ENCODE data around the gene RASL11A.
"Not testable (repeated sequence)": the region's sequence is repeated elsewhere in the genome, so short reads cannot be mapped to it uniquely, and the experiment has no call there.

The RASL11A gene

DNA sequence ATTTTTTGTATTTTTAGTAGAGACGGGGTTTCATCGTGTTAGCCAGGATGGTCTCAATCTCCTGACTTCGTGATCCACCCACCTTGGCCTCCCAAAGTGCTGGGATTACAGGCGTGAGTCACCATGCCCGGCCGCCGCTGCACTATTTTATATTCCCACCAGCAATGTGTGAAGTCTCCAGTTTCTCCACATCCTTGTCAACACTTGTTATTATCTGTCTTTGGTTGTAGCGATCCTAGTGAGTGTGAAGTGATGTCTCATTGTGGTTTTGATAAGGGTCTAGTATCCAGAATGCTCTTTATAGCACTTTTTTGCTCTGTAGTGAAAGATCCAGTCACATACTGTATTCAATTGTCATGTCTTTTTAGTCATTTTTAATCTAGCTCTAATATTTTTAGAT is 21.3 kb downstream of the RASL11A start:
- not testable (repeated sequence) for H3K27me3 ChIP-seq (ENCODE audit: control insufficient read depth, insufficient read depth, low read length); H3K4me1 ChIP-seq (ENCODE audit: control insufficient read depth, insufficient read depth, low read length); H3K4me3 ChIP-seq (ENCODE audit: low read length); H3K9ac ChIP-seq (ENCODE audit: low read length); H3K36me3 ChIP-seq (ENCODE audit: control insufficient read depth, insufficient read depth, low read length); H3K9me3 ChIP-seq (ENCODE audit: control insufficient read depth, low read length)

DNA sequence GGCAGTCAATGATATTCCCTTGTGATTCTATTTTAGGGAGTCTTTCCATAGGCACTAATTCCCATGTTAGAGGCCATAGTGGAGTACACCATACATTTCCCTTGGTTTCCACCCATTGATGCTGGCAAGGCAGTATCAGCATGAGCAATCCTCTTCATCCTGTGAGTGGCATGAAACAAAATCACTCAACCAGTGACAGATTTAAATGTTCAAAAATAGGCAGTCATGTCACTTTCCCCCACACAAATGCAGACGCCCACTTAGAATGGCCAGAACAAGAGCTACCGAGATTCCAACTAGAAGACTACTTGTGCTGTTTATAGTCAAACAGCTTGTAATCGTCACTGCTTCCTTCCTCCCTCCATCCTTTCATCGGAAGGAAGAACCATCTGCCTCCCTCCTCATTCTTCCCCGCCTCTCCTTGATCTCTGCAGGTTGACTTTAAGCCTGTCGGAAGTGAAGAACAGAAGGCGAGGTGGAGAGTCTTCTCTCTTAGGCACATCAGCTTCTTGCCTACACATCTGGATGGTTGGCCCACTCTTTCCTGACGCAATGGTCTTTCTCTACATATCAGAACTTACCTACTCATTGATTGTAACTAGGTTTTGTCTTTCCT is 22.6 kb downstream of the RASL11A start:
- Histone ChIP-seq H3K36me3 (ENCODE audit: control insufficient read depth, insufficient read depth, low read length) (no peaks in the 10 kb centered on the region), H3K4me3 (ENCODE audit: low read length) (no peak overlapping the region), H3K27me3 (ENCODE audit: control insufficient read depth, insufficient read depth, low read length) (peaks cover 8% of the 10 kb centered on the region), H3K9me3 (ENCODE audit: control insufficient read depth, low read length) (no peaks in the 10 kb centered on the region), H3K9ac (ENCODE audit: low read length) (no peak overlapping the region), H3K4me1 (ENCODE audit: control insufficient read depth, insufficient read depth, low read length) (no peaks in the 10 kb centered on the region)

DNA sequence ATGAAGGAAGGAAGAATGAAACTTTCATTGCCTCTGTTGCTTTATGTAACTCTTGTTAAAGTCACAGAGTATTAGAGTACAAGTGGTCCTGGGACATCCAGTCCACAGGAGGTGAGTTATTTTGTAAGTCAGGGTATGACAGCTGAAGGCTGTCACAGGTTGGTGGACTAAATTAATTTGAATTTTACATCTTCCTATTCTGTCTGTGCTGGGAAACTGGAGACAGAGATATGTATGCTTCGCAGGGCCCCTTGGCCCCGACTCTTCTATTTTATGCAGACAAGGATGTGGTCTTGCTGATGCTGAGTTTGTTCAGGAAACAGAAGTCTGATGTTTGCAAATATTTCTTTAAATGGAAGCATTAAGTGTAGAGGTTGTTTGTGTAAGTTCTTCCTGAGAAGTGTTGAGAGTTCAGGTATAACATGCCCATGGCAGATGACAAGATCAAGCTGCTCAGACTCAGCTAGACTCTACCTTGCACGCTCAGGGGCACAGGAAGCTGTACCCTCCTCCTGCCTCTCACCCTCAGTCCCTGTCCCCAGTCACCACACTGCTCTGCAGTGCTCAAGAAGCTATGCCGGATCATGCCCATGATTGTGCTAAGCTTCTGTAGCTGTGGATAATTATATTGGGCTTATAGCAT is 23.4 kb downstream of the RASL11A start:
- Histone ChIP-seq H3K9ac (ENCODE audit: low read length) (no peak overlapping the region), H3K36me3 (ENCODE audit: control insufficient read depth, insufficient read depth, low read length) (no peaks in the 10 kb centered on the region), H3K4me1 (ENCODE audit: control insufficient read depth, insufficient read depth, low read length) (no peaks in the 10 kb centered on the region), H3K4me3 (ENCODE audit: low read length) (no peak overlapping the region), H3K9me3 (ENCODE audit: control insufficient read depth, low read length) (no peaks in the 10 kb centered on the region), H3K27me3 (ENCODE audit: control insufficient read depth, insufficient read depth, low read length) (peaks cover 8% of the 10 kb centered on the region)

- Histone ChIP-seq H3K4me1 (ENCODE audit: control insufficient read depth, insufficient read depth, low read length) (no peaks in the 10 kb centered on the region), H3K36me3 (ENCODE audit: control insufficient read depth, insufficient read depth, low read length) (no peaks in the 10 kb centered on the region), H3K27me3 (ENCODE audit: control insufficient read depth, insufficient read depth, low read length) (peaks cover 8% of the 10 kb centered on the region), H3K9ac (ENCODE audit: low read length) (no peak overlapping the region), H3K9me3 (ENCODE audit: control insufficient read depth, low read length) (no peaks in the 10 kb centered on the region), H3K4me3 (ENCODE audit: low read length) (no peak overlapping the region)
Measured at GRCh38 chr13:27295096-27295495, 24.5 kb downstream of the RASL11A start.

GRCh38 chr13:27295660-27296059 is 25.0 kb downstream of the RASL11A start:
- Histone ChIP-seq H3K36me3 (ENCODE audit: control insufficient read depth, insufficient read depth, low read length) (no peaks in the 10 kb centered on the region), H3K27me3 (ENCODE audit: control insufficient read depth, insufficient read depth, low read length) (peaks cover 8% of the 10 kb centered on the region), H3K4me1 (ENCODE audit: control insufficient read depth, insufficient read depth, low read length) (no peaks in the 10 kb centered on the region), H3K9ac (ENCODE audit: low read length) (no peak overlapping the region), H3K9me3 (ENCODE audit: control insufficient read depth, low read length) (no peaks in the 10 kb centered on the region), H3K4me3 (ENCODE audit: low read length) (no peak overlapping the region)

DNA sequence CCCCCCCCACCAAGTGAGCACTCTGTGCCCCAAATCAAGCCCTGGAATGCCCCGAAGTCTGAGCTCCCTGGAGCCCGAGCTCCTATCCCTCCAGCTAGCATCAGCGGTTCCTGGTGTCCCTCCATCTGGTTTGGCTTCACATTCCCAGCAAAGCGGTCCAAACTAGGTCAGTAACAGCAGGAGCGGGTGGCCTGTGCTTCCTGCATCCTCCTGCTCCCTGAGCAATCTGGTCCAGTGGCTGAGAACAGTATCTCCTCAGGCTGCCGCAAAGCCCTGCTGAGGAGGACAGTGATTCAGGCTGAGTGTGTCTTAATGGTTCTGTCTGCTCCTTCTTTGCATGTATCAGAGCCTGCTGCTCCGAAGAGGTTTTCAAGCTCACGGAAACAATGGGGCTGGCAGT is 25.9 kb downstream of the RASL11A start:
- Histone ChIP-seq H3K9me3 (ENCODE audit: control insufficient read depth, low read length) (no peaks in the 10 kb centered on the region), H3K9ac (ENCODE audit: low read length) (no peak overlapping the region), H3K4me3 (ENCODE audit: low read length) (no peak overlapping the region), H3K4me1 (ENCODE audit: control insufficient read depth, insufficient read depth, low read length) (no peaks in the 10 kb centered on the region), H3K36me3 (ENCODE audit: control insufficient read depth, insufficient read depth, low read length) (no peaks in the 10 kb centered on the region), H3K27me3 (ENCODE audit: control insufficient read depth, insufficient read depth, low read length) (peaks cover 8% of the 10 kb centered on the region)

DNA sequence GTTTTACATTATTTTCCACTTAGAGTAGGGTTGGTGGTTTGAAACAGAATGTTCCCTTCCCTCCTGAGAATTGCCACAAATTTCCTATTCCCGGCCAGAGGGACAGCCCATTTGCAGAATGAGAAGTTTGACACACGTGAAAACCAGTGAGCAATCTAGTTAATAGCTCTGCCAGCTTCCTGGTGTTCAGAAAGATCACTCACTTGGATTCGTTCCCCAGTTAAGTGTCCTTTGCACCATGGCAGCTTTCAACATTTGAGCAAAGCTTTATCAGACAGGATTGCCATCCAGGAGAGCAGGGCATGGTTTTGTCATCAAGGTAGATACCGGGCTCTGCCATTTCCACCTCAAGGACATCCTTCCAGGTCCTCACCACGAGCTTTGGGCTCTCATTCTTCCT is 28.2 kb downstream of the RASL11A start:
- Histone ChIP-seq H3K36me3 (ENCODE audit: control insufficient read depth, insufficient read depth, low read length) (no peaks in the 10 kb centered on the region), H3K9me3 (ENCODE audit: control insufficient read depth, low read length) (no peaks in the 10 kb centered on the region), H3K9ac (ENCODE audit: low read length) (no peak overlapping the region), H3K4me3 (ENCODE audit: low read length) (no peak overlapping the region), H3K4me1 (ENCODE audit: control insufficient read depth, insufficient read depth, low read length) (no peaks in the 10 kb centered on the region), H3K27me3 (ENCODE audit: control insufficient read depth, insufficient read depth, low read length) (peaks cover 8% of the 10 kb centered on the region)

GRCh38 chr13:27300406-27300805 is 29.8 kb downstream of the RASL11A start:
- H3K9me3 ChIP-seq (ENCODE audit: control insufficient read depth, low read length); H3K4me3 ChIP-seq (ENCODE audit: low read length); H3K36me3 ChIP-seq (ENCODE audit: control insufficient read depth, insufficient read depth, low read length): not testable (repeated sequence)

GRCh38 chr13:27300941-27301586 is 30.4 kb downstream of the RASL11A start:
- no peaks in the 10 kb centered on the region for H3K9me3 ChIP-seq (ENCODE audit: control insufficient read depth, low read length)
- no peak overlapping the region for H3K4me3 ChIP-seq (ENCODE audit: low read length)
- peaks cover 8% of the 10 kb centered on the region for H3K27me3 ChIP-seq (ENCODE audit: control insufficient read depth, insufficient read depth, low read length)
- no peaks in the 10 kb centered on the region for H3K4me1 ChIP-seq (ENCODE audit: control insufficient read depth, insufficient read depth, low read length)
- no peaks in the 10 kb centered on the region for H3K36me3 ChIP-seq (ENCODE audit: control insufficient read depth, insufficient read depth, low read length)
- H3K9ac ChIP-seq (ENCODE audit: low read length), result no peak overlapping the region

More at GRCh38 chr13:27300406-27300805, 29.8 kb downstream of the RASL11A start:
- H3K9ac ChIP-seq (ENCODE audit: low read length); H3K4me1 ChIP-seq (ENCODE audit: control insufficient read depth, insufficient read depth, low read length); H3K27me3 ChIP-seq (ENCODE audit: control insufficient read depth, insufficient read depth, low read length): not testable (repeated sequence)

DNA sequence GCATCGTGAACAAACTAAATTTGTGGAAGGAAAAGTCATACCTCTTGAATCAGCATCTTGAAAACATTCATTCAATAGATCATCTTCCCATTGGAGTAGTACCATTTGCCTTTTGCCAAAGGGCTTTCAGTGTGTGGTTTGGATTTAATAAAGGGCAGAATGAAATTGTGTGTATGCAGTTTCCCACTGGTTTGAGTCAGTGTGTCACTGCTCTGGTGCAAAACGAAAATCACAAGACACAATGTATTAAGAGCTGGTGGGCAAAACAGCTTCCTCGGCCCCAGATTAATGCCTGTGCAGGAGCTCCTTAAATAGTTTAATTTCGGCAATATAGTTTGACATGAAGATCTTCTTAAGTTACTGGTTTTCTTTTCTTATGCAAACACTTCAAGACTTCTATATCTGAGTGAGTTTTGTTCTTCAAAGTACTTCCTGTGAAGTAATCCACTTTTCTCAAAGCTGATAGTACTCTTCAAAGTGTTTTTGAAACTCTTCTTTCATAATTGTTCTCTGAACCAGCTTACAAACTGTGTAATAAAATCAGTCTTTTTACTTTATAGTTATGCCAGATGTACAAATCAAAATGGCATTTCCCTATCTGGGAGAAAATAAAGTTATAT is 32.1 kb downstream of the RASL11A start:
- no peaks in the 10 kb centered on the region for H3K9me3 ChIP-seq (ENCODE audit: control insufficient read depth, low read length)
- no peak overlapping the region for H3K4me3 ChIP-seq (ENCODE audit: low read length)
- no peaks in the 10 kb centered on the region for H3K27me3 ChIP-seq (ENCODE audit: control insufficient read depth, insufficient read depth, low read length)
- no peaks in the 10 kb centered on the region for H3K36me3 ChIP-seq (ENCODE audit: control insufficient read depth, insufficient read depth, low read length)
- H3K4me1 ChIP-seq (ENCODE audit: control insufficient read depth, insufficient read depth, low read length), result no peaks in the 10 kb centered on the region
- H3K9ac ChIP-seq (ENCODE audit: low read length), result no peak overlapping the region

- Histone ChIP-seq H3K9ac (ENCODE audit: low read length) (no peak overlapping the region), H3K9me3 (ENCODE audit: control insufficient read depth, low read length) (no peaks in the 10 kb centered on the region), H3K36me3 (ENCODE audit: control insufficient read depth, insufficient read depth, low read length) (no peaks in the 10 kb centered on the region), H3K4me1 (ENCODE audit: control insufficient read depth, insufficient read depth, low read length) (no peaks in the 10 kb centered on the region), H3K27me3 (ENCODE audit: control insufficient read depth, insufficient read depth, low read length) (no peaks in the 10 kb centered on the region), H3K4me3 (ENCODE audit: low read length) (no peak overlapping the region)
Measured at GRCh38 chr13:27304099-27304498, 33.5 kb downstream of the RASL11A start.

DNA sequence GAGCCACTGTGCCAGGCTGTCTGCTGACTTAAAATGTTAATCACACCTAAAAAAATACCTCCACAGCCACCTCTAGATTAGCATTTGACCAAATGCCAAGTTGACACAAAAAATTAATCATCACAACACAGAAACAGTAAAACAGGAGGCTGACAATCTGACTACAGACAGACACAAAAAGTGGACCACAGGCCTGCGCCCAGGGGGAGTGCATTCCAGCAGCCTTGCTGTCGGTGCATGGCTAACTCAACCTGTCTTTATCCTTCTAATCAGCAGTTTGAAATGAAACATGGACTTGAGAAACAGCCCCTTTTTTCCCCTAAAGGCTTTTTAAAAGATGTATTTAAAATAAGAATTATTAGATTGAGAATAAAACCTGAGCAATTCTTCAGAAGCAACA is 34.0 kb downstream of the RASL11A start:
- Histone ChIP-seq H3K4me1 (ENCODE audit: control insufficient read depth, insufficient read depth, low read length) (no peaks in the 10 kb centered on the region), H3K9ac (ENCODE audit: low read length) (no peak overlapping the region), H3K4me3 (ENCODE audit: low read length) (no peak overlapping the region), H3K27me3 (ENCODE audit: control insufficient read depth, insufficient read depth, low read length) (no peaks in the 10 kb centered on the region), H3K36me3 (ENCODE audit: control insufficient read depth, insufficient read depth, low read length) (no peaks in the 10 kb centered on the region), H3K9me3 (ENCODE audit: control insufficient read depth, low read length) (no peaks in the 10 kb centered on the region)

Data from mucosa of stomach (tissue), 1 donor.